Astrocyte (in vitro differentiated cells and primary cell): ENCODE results near the gene RASA2.

Source experiments
- CTCF ChIP-seq: IDR thresholded peaks from 2 replicates; pipeline ENCODE4 v1.5.1; 2011; ENCODE audit warnings: low read depth, mild to moderate bottlenecking, inconsistent platforms, low read length, moderate library complexity; ENCODE audit not compliant: insufficient read depth
- EZH2 ChIP-seq: IDR thresholded peaks from 2 replicates; pipeline ENCODE4 v1.6.1; 2012; ENCODE audit warnings: mild to moderate bottlenecking, low read length, inconsistent platforms; ENCODE audit not compliant: insufficient read depth

GRCh38 chr3:141557961-141558706 is 71.3 kb downstream of the RASA2 start:
- no peak for TF ChIP-seq CTCF
- TF ChIP-seq EZH2 = no peak
